ENCODE data around the gene CFAP45.

CFAP45 gene

DNA sequence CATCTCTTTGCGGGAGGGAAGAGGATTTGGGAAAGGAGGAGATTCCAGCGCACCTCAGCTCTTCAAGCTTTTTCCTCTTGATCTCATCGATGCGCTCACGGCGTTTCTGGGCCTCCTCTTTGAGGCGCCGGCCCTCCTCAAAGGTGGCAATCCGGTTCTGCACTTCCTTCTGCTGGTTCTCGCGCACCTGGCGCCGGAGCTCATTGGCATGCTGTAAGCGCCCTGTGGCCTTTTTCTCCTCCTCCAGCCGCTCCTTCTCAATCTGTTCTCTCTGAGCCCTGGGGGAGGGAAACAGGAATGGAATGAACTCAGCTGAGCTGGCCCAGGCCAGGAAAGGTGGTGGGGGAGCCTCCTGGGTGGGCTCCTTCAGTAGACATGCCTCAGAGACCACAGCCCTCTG is 27.1 kb downstream of the CFAP45 start:
- no peak for DNase-seq (ENCODE audit: low spot score)
- in situ Hi-C loops (cut with MboI; ENCODE audit: low sequenced_read_pairs, unreplicated experiment): no loop called here
- TF ChIP-seq, protein P1, sequence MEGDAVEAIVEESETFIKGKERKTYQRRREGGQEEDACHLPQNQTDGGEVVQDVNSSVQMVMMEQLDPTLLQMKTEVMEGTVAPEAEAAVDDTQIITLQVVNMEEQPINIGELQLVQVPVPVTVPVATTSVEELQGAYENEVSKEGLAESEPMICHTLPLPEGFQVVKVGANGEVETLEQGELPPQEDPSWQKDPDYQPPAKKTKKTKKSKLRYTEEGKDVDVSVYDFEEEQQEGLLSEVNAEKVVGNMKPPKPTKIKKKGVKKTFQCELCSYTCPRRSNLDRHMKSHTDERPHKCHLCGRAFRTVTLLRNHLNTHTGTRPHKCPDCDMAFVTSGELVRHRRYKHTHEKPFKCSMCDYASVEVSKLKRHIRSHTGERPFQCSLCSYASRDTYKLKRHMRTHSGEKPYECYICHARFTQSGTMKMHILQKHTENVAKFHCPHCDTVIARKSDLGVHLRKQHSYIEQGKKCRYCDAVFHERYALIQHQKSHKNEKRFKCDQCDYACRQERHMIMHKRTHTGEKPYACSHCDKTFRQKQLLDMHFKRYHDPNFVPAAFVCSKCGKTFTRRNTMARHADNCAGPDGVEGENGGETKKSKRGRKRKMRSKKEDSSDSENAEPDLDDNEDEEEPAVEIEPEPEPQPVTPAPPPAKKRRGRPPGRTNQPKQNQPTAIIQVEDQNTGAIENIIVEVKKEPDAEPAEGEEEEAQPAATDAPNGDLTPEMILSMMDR (IDR thresholded peaks at IDR 0.05; ENCODE audit: borderline replicate concordance, control extremely low read depth, extremely low read depth, insufficient read depth, missing control alignments): no peak

DNA sequence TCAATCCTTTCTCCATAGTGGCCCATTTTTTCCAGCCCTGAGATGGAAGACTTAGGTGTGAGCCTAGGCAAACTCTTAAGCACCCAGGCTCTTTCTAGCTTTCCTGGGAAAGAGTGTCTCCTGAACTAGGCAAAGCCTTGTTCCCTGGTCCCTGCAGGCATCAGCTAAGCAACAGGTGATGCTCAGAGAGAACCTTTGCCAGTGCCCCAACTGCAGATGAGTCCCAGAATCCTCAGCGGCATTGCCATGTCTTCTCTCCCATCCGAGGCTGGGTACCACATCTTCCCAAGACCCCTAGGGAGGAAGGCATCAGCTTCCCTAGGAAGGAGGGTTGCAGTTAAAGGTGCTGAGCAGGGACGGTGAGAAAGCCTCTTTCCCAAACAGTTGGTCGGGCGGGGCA is 29.3 kb downstream of the CFAP45 start:
- DNase-seq (ENCODE audit: low spot score): no peak
- TF ChIP-seq, protein P1 (IDR thresholded peaks at IDR 0.05; ENCODE audit: borderline replicate concordance, control extremely low read depth, extremely low read depth, insufficient read depth, missing control alignments): no peak
- in situ Hi-C loops (cut with MboI; ENCODE audit: low sequenced_read_pairs, unreplicated experiment): no loop called here

DNA sequence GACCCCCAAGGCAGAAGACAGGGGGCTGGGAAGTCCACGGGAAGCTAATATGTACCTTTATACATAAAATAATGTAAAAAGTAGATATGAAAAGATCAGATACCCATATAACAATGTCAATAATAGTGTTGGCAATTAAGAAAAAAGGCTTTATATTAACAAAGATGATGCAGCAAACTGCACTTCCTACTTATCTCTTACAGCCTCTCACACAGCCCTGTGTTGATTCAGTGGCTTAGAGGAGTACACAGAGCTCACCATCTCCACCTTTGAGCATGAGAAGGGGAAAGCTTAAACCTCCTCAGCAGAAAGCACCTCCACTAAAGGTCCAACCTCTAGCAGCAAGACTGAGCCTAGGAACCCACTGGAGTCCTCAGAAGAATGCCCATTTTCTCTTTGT is 30.4 kb downstream of the CFAP45 start:
- no peak for DNase-seq (ENCODE audit: low spot score)
- in situ Hi-C loops (cut with MboI; ENCODE audit: low sequenced_read_pairs, unreplicated experiment): no loop called here
- TF ChIP-seq, protein P1 (IDR thresholded peaks at IDR 0.05; ENCODE audit: borderline replicate concordance, control extremely low read depth, extremely low read depth, insufficient read depth, missing control alignments): no peak

DNA sequence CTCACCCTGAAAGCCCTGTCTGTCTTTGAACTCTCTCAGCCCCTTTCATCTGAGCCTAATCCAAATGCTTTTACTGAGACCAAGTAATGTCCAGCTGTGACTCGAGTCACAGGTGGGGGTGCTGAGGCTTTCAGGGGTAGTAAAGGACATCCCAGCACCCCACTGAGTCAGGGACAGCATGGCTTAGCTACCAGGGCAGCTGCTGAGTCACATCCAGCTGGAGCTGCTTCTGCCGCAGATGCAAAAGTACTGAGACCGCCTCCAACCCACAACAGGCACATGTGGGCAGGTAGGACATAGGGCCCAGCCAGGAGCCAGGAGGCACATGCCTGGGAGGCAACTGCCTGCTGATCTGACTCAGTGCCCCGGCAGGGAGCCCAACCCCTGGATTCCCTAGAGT is 30.8 kb downstream of the CFAP45 start:
- DNase-seq (ENCODE audit: low spot score): no peak
- TF ChIP-seq, protein P1 (IDR thresholded peaks at IDR 0.05; ENCODE audit: borderline replicate concordance, control extremely low read depth, extremely low read depth, insufficient read depth, missing control alignments): no peak
- in situ Hi-C loops (cut with MboI; ENCODE audit: low sequenced_read_pairs, unreplicated experiment): no loop called here

DNA sequence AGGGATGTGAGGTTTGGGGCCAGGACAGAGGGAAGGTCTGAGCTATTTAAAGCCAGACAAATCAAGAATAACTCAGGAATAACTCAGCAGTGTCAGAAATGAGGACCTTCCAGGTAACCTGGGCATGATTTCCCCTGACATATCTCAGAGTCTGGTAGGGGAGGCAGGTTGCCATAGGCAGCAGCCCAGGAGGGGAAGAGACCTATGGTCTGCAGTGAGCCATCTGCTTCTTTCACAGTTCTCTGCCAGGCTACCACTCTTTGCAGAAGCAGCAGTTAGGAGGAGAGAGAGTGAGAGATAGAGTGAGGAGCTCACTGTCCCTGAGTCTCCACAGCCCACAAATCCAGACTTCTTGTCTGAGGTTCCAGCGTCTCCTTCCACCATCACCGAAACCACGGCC is 31.2 kb downstream of the CFAP45 start:
- TF ChIP-seq, protein P1 (IDR thresholded peaks at IDR 0.05; ENCODE audit: borderline replicate concordance, control extremely low read depth, extremely low read depth, insufficient read depth, missing control alignments): no peak
- in situ Hi-C loops (cut with MboI; ENCODE audit: low sequenced_read_pairs, unreplicated experiment): no loop called here
- no peak for DNase-seq (ENCODE audit: low spot score)

DNA sequence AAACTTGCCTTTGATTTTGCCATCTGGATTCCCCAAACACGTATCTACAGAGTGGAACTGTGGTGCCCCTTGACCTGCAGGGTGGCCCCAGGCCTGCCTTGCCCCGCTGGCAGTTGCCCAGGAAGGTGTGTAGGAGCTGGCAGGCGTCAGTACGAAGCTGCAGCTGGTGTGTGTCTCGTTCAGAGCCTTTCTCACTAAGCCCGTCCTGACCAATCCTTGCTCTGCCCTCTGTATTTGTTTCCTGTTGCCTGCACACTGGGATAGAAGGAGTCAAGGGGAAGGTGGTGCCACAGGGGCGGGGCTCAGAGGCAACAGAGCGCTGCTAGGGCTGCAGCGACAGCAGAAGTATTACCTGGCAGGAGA is 32.3 kb downstream of the CFAP45 start:
- no peak for DNase-seq (ENCODE audit: low spot score)
- in situ Hi-C loops (cut with MboI; ENCODE audit: low sequenced_read_pairs, unreplicated experiment): no loop called here
- TF ChIP-seq, protein P1 (IDR thresholded peaks at IDR 0.05; ENCODE audit: borderline replicate concordance, control extremely low read depth, extremely low read depth, insufficient read depth, missing control alignments): no peak

All from GM13976 (cell line).